SU-DHL-6 (cell line): Measurements from ENCODE around the gene GLI3.

Experiments
- H2AFZ ChIP-seq: fragments of 200-600 bp; sonication (generic); 2 replicates; pipeline ENCODE4 v1.6.1; 2014; ENCODE audit warnings: low read depth, mild to moderate bottlenecking, moderate library complexity, mixed read lengths, antibody characterized with exemption, low read length; ENCODE audit not compliant: severe bottlenecking
- H3F3A ChIP-seq: fragments of 200-600 bp; shearing (Covaris generic); 2 replicates; pipeline ENCODE4 v1.6.0; 2016; ENCODE audit warnings: antibody characterized with exemption, mild to moderate bottlenecking; ENCODE audit not compliant: insufficient read depth
- H3K27ac ChIP-seq: fragments of 200-600 bp; sonication (generic); 2 replicates; pipeline ENCODE4 v1.5.1; 2016; ENCODE audit warnings: low read depth, mild to moderate bottlenecking, low read length, moderate library complexity, mixed read lengths
- H3K27me3 ChIP-seq: fragments of 200-600 bp; sonication (generic), shearing (Covaris generic); 2 replicates; pipeline ENCODE4 v1.6.0; 2014; ENCODE audit warnings: mild to moderate bottlenecking, low read length
- H3K36me3 ChIP-seq: fragments of 200-600 bp; sonication (generic); 2 replicates; pipeline ENCODE4 v1.6.1; 2014; ENCODE audit warnings: mild to moderate bottlenecking, low read length, mixed read lengths
- H3K4me2 ChIP-seq: fragments of 300-600, 200-600 bp; shearing (Covaris generic), sonication (generic); 2 replicates; pipeline ENCODE4 v1.6.0; 2014; ENCODE audit warnings: low read length, low read depth, mild to moderate bottlenecking; ENCODE audit not compliant: poor library complexity, severe bottlenecking
- H3K4me3 ChIP-seq: fragments of 200-600 bp; sonication (generic); 2 replicates; pipeline ENCODE4 v1.5.1; 2014; ENCODE audit warnings: antibody characterized with exemption, low read length, mild to moderate bottlenecking, mixed read lengths; ENCODE audit not compliant: insufficient read depth, poor library complexity, severe bottlenecking
- H3K79me2 ChIP-seq: fragments of 200-600 bp; sonication (generic); 2 replicates; pipeline ENCODE4 v1.6.1; 2014; ENCODE audit warnings: mild to moderate bottlenecking, low read length, moderate library complexity; ENCODE audit not compliant: insufficient read depth
- H3K9ac ChIP-seq: fragments of 200-600 bp; sonication (generic); 2 replicates; pipeline ENCODE4 v1.7.0; 2014; ENCODE audit warnings: mild to moderate bottlenecking, low read length
- H3K9me2 ChIP-seq: fragments of 200-600 bp; sonication (generic); replicated peaks from 2 replicates; pipeline ENCODE4 v1.6.1; 2014; ENCODE audit warnings: low read length; ENCODE audit not compliant: insufficient read depth
- H3K9me3 ChIP-seq: fragments of 200-600 bp; sonication (generic); 2 replicates; pipeline ENCODE4 v1.6.1; 2014; ENCODE audit warnings: low read length, mixed read lengths; ENCODE audit not compliant: insufficient read depth
- H4K20me1 ChIP-seq: fragments of 200-600 bp; sonication (generic); 2 replicates; pipeline ENCODE4 v1.6.1; 2014; ENCODE audit warnings: low read depth, mild to moderate bottlenecking, antibody characterized with exemption, low read length, moderate library complexity, mixed read lengths
- EZH2phosphoT487 ChIP-seq: fragments of 200-600 bp; sonication (generic), shearing (Covaris generic); conservative IDR thresholded peaks from 2 replicates; pipeline ENCODE4 v1.6.1; 2018; ENCODE audit warnings: mild to moderate bottlenecking, antibody characterized with exemption, low read length, moderate library complexity, mixed read lengths
- TF ChIP-seq, protein P1 (sequence below): fragments of 200-600 bp; sonication (generic); IDR thresholded peaks from one replicate; pipeline ENCODE4 v1.5.1; 2017; ENCODE audit warnings: antibody characterized with exemption, mild to moderate bottlenecking, low read length, moderate library complexity; ENCODE audit not compliant: insufficient read depth, poor library complexity, severe bottlenecking

GLI3 gene

GRCh38 chr7:42104231-42104630 is 132.8 kb downstream of the GLI3 start:
- H3K4me2 ChIP-seq = no peak overlapping the region
- H4K20me1 ChIP-seq = no peaks in the 10 kb centered on the region
- H3K9me2 ChIP-seq = no peaks in the 10 kb centered on the region
- H3K79me2 ChIP-seq = no peaks in the 10 kb centered on the region
- no peak overlapping the region for H3K9ac ChIP-seq
- no peaks in the 10 kb centered on the region for H3K9me3 ChIP-seq
- H3K27me3 ChIP-seq = no peaks in the 10 kb centered on the region
- H3F3A ChIP-seq = no peaks in the 10 kb centered on the region
- no peak overlapping the region for H2AFZ ChIP-seq
- H3K4me3 ChIP-seq = no peak overlapping the region
- H3K27ac ChIP-seq = no peak overlapping the region
- TF ChIP-seq, protein P1, sequence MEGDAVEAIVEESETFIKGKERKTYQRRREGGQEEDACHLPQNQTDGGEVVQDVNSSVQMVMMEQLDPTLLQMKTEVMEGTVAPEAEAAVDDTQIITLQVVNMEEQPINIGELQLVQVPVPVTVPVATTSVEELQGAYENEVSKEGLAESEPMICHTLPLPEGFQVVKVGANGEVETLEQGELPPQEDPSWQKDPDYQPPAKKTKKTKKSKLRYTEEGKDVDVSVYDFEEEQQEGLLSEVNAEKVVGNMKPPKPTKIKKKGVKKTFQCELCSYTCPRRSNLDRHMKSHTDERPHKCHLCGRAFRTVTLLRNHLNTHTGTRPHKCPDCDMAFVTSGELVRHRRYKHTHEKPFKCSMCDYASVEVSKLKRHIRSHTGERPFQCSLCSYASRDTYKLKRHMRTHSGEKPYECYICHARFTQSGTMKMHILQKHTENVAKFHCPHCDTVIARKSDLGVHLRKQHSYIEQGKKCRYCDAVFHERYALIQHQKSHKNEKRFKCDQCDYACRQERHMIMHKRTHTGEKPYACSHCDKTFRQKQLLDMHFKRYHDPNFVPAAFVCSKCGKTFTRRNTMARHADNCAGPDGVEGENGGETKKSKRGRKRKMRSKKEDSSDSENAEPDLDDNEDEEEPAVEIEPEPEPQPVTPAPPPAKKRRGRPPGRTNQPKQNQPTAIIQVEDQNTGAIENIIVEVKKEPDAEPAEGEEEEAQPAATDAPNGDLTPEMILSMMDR = no peak
- no peak for TF ChIP-seq EZH2phosphoT487
- no peaks in the 10 kb centered on the region for H3K36me3 ChIP-seq

GRCh38 chr7:42103456-42103855 is 133.6 kb downstream of the GLI3 start:
- Histone ChIP-seq H4K20me1 (no peaks in the 10 kb centered on the region), H3K4me3 (no peak overlapping the region), H3K9me3 (no peaks in the 10 kb centered on the region), H2AFZ (no peak overlapping the region), H3K9ac (no peak overlapping the region), H3K36me3 (no peaks in the 10 kb centered on the region), H3K9me2 (no peaks in the 10 kb centered on the region), H3F3A (no peaks in the 10 kb centered on the region), H3K4me2 (no peak overlapping the region), H3K27ac (no peak overlapping the region), H3K79me2 (no peaks in the 10 kb centered on the region), H3K27me3 (no peaks in the 10 kb centered on the region)
- TF ChIP-seq EZH2phosphoT487 = no peak
- TF ChIP-seq, protein P1 = no peak

DNA sequence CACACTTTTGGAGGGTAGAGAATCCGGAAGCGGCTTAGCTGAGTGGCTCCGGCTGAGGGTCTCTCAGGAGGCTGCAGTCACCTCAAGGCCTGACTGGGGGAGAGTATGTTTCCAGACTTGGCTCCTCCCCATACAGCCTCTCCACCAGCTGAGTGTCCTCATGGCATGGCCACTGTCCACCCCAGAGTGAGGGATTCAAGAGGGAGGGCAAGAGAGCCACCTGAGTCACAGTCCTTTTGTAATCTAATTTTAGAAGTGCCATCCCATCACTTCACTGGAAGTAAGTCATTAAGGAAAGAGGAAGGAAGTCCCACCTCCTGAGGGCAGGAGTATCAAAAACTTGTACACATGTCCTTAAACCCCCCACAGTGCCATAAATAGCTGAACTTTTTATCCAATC is 134.0 kb downstream of the GLI3 start:
- Histone ChIP-seq H3K4me2 (no peak overlapping the region), H3K79me2 (no peaks in the 10 kb centered on the region), H2AFZ (no peak overlapping the region), H3K9ac (no peak overlapping the region), H3K27ac (no peak overlapping the region), H3F3A (no peaks in the 10 kb centered on the region), H3K9me2 (no peaks in the 10 kb centered on the region), H3K4me3 (no peak overlapping the region), H4K20me1 (no peaks in the 10 kb centered on the region), H3K36me3 (no peaks in the 10 kb centered on the region), H3K27me3 (no peaks in the 10 kb centered on the region), H3K9me3 (no peaks in the 10 kb centered on the region)
- TF ChIP-seq, protein P1 = no peak
- TF ChIP-seq EZH2phosphoT487 = no peak
